HepG2 (cell line): ENCODE data around the gene PLD1. TPM values are rescaled to one million over a fixed set of nuclear protein-coding genes. Genes with fewer than 3 reads are reported as not detected.
A peak's percentile ranks its signal among the peaks of the same experiment; 100 is the strongest.

Experiments
- ATF4 ChIP-seq, 2 experiments: fragments of 450-650 bp in 1 of 2; sonication (generic) in 1 of 2; formaldehyde crosslinking; IDR thresholded peaks; 2 replicates each; pipeline versions ENCODE4 v1.5.0 to v1.8.0; 2020 to 2022; ENCODE audit warnings: mild to moderate bottlenecking in 1 of 2, missing genetic modification reagents in 1 of 2
- CBX2 ChIP-seq, 2 experiments: fragments of 200-600 bp in 1 of 2; sonication (generic); formaldehyde crosslinking in 1 of 2; IDR thresholded peaks; 2 replicates each; pipeline versions ENCODE4 v1.7.0 to v1.8.1; 2018 to 2022; ENCODE audit warnings: low read depth in 2 of 2, low read length in 1 of 2, mild to moderate bottlenecking in 1 of 2, missing genetic modification reagents in 1 of 2
- CEBPB ChIP-seq: IDR thresholded peaks from 2 replicates; pipeline ENCODE4 v1.6.1; 2011; ENCODE audit warnings: low read depth, low read length, improper control_type of control experiment, borderline replicate concordance
- CHD4 ChIP-seq: fragments of 200-600 bp; sonication (generic); IDR thresholded peaks from 2 replicates; pipeline ENCODE4 v1.7.0; 2017; ENCODE audit warnings: mild to moderate bottlenecking, low read length, borderline replicate concordance
- FIP1L1 ChIP-seq: fragments of 200-400 bp; formaldehyde crosslinking; IDR thresholded peaks from 2 replicates; pipeline ENCODE4 v1.6.1; 2018; ENCODE audit warnings: low read depth, mild to moderate bottlenecking, low read length, moderate library complexity, borderline replicate concordance; ENCODE audit not compliant: insufficient read depth
- GATA4 ChIP-seq: sonication (generic); IDR thresholded peaks from 2 replicates; pipeline ENCODE4 v1.6.1; 2016; ENCODE audit warnings: antibody characterized with exemption, low read depth, borderline replicate concordance
- GATAD1 ChIP-seq: IDR thresholded peaks from 2 replicates; pipeline ENCODE4 v1.6.1; 2016; ENCODE audit warnings: missing genetic modification reagents, missing compliant biosample characterization
- GATAD2A ChIP-seq: IDR thresholded peaks from 2 replicates; pipeline ENCODE4 v1.6.1; 2016
- KDM6A ChIP-seq: IDR thresholded peaks from 2 replicates; pipeline ENCODE4 v1.6.1; 2016; ENCODE audit warnings: low read depth
- MTA3 ChIP-seq: sonication (generic); formaldehyde crosslinking; IDR thresholded peaks from 2 replicates; pipeline ENCODE4 v1.4.0; 2020; ENCODE audit warnings: missing genetic modification reagents
- PLRG1 ChIP-seq: fragments of 450-650 bp; conservative IDR thresholded peaks from 2 replicates; pipeline ENCODE4 v1.6.1; 2016
- RARA ChIP-seq: IDR thresholded peaks from 2 replicates; pipeline ENCODE4 v1.6.1; 2016; ENCODE audit warnings: missing genetic modification reagents, missing compliant biosample characterization
- RFX3 ChIP-seq: IDR thresholded peaks from 2 replicates; pipeline ENCODE4 v1.6.1; 2016; ENCODE audit warnings: missing biosample characterization, missing genetic modification reagents
- SALL1 ChIP-seq: sonication (generic); formaldehyde crosslinking; IDR thresholded peaks from 2 replicates; pipeline ENCODE4 v1.8.0; 2022; ENCODE audit warnings: mild to moderate bottlenecking, missing genetic modification reagents
- SOX13 ChIP-seq, 3 experiments: fragments of 450-650 bp in 1 of 3; sonication (generic) in 1 of 3; formaldehyde crosslinking in 1 of 3; IDR thresholded peaks in 2 of 3; conservative IDR thresholded peaks in 1 of 3; 2 replicates each; pipeline versions ENCODE4 v1.5.0 to v1.6.1; 2016 to 2020; ENCODE audit warnings: antibody characterized with exemption in 1 of 3, mild to moderate bottlenecking in 1 of 3, missing compliant biosample characterization in 1 of 3, missing genetic modification reagents in 1 of 3, moderate library complexity in 1 of 3
- U2AF2 ChIP-seq: fragments of 200-400 bp; formaldehyde crosslinking; IDR thresholded peaks from 2 replicates; pipeline ENCODE4 v1.6.1; 2017; ENCODE audit warnings: low read depth, mild to moderate bottlenecking, low read length
- ZBTB38 ChIP-seq: sonication (generic); formaldehyde crosslinking; IDR thresholded peaks from 2 replicates; pipeline ENCODE4 v1.5.1; 2020; ENCODE audit warnings: mild to moderate bottlenecking, missing genetic modification reagents
- ZNF224 ChIP-seq: sonication (generic); formaldehyde crosslinking; IDR thresholded peaks from 2 replicates; pipeline ENCODE4 v1.5.0; 2020; ENCODE audit warnings: mild to moderate bottlenecking, missing genetic modification reagents
- ZNF331 ChIP-seq: sonication (generic); formaldehyde crosslinking; IDR thresholded peaks from 2 replicates; pipeline ENCODE4 v1.4.0; 2020; ENCODE audit warnings: missing genetic modification reagents
- ZNF614 ChIP-seq: IDR thresholded peaks from 2 replicates; pipeline ENCODE4 v1.6.1; 2018; ENCODE audit warnings: missing biosample characterization, missing genetic modification reagents, inconsistent platforms, borderline replicate concordance
- ZNF737 ChIP-seq: sonication (generic); formaldehyde crosslinking; IDR thresholded peaks from 2 replicates; pipeline ENCODE4 v1.5.0; 2020; ENCODE audit warnings: missing genetic modification reagents, mild to moderate bottlenecking, borderline replicate concordance
- ZNF878 ChIP-seq: sonication (generic); formaldehyde crosslinking; IDR thresholded peaks from 2 replicates; pipeline ENCODE4 v1.8.1; 2023; ENCODE audit warnings: mild to moderate bottlenecking, missing genetic modification reagents, moderate library complexity
- polyA plus RNA-seq, 8 experiments: library from polyadenylated mRNA; depleted of rRNA in 3 of 8; stranded (reverse) in 7 of 8; unstranded in 1 of 8; fragments of >200 nt; fragmentation: Illumina TruSeq in 4 of 8; extraction: Trizol in 4 of 8; gene quantifications; 2 replicates each; pipeline versions ENCODE4 v1.2.1 to v1.2.3, GENCODE V29; 2011 to 2016; ENCODE audit warnings: low read depth in 4 of 8, missing spikeins in 1 of 8, mixed read lengths in 1 of 8; ENCODE audit not compliant: insufficient read depth in 1 of 8
- total RNA-seq, 5 experiments: library from RNA; depleted of rRNA; stranded (reverse); fragments of >200 nt; fragmentation: Illumina TruSeq; extraction: Trizol; gene quantifications; 2 replicates each; pipeline ENCODE4 v1.2.3, GENCODE V29; 2016; ENCODE audit warnings: low read depth in 1 of 5
- TF ChIP-seq, protein P1 (sequence below): sonication (generic); formaldehyde crosslinking; IDR thresholded peaks from 2 replicates; pipeline ENCODE4 v1.4.0; 2020; ENCODE audit warnings: mild to moderate bottlenecking, missing genetic modification reagents
- TF ChIP-seq, protein P2 (sequence below): sonication (generic); formaldehyde crosslinking; conservative IDR thresholded peaks from 2 replicates; pipeline ENCODE4 v1.5.0; 2020; ENCODE audit warnings: missing genetic modification reagents
- TF ChIP-seq, protein P3 (sequence below): sonication (generic); formaldehyde crosslinking; IDR thresholded peaks from 2 replicates; pipeline ENCODE4 v1.5.1; 2020; ENCODE audit warnings: mild to moderate bottlenecking, missing genetic modification reagents, borderline replicate concordance

Gene PLD1
- total and polyA plus RNA-seq, 2 of the 13 experiments (the other 11 are each of a cell fraction or from before 2014, with no cell fraction given) = 27.1 to 59.4 TPM

- TF ChIP-seq, protein P1, sequence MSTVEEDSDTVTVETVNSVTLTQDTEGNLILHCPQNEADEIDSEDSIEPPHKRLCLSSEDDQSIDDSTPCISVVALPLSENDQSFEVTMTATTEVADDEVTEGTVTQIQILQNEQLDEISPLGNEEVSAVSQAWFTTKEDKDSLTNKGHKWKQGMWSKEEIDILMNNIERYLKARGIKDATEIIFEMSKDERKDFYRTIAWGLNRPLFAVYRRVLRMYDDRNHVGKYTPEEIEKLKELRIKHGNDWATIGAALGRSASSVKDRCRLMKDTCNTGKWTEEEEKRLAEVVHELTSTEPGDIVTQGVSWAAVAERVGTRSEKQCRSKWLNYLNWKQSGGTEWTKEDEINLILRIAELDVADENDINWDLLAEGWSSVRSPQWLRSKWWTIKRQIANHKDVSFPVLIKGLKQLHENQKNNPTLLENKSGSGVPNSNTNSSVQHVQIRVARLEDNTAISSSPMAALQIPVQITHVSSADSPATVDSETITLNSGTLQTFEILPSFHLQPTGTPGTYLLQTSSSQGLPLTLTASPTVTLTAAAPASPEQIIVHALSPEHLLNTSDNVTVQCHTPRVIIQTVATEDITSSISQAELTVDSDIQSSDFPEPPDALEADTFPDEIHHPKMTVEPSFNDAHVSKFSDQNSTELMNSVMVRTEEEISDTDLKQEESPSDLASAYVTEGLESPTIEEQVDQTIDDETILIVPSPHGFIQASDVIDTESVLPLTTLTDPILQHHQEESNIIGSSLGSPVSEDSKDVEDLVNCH (CRISPR knock-in tag) = no peak
- TF ChIP-seq RFX3 (CRISPR knock-in tag) (no peak), SOX13 (IDR thresholded peaks at IDR 0.05) (0 out of 2 replicates have a peak, but pooled peaks have one; percentile 39), SOX13 (CRISPR knock-in tag; conservative IDR thresholded peaks at IDR 0.05 in 1 of 2, IDR thresholded peaks at IDR 0.05 in 1 of 2) (peak in 1 of 2 experiments; percentile 89; a peak in 2 of 4 replicates), GATAD1 (peak; percentile 24; the same call in 1 of the 2 replicates), FIP1L1 (no peak), ZNF331 (CRISPR knock-in tag) (no peak), U2AF2 (no peak), CHD4 (no peak), ZNF614 (CRISPR knock-in tag) (no peak), GATAD2A (CRISPR knock-in tag) (peak; percentile 19; the same call in 1 of the 2 replicates), CEBPB (no peak), MTA3 (CRISPR knock-in tag) (no peak), KDM6A (no peak), ZNF224 (CRISPR knock-in tag) (no peak), ZBTB38 (CRISPR knock-in tag) (no peak), ZNF737 (CRISPR knock-in tag) (no peak), SALL1 (CRISPR knock-in tag) (peak; percentile 31; the same call in 1 of the 2 replicates), PLRG1 (no peak), RARA (0 out of 2 replicates have a peak, but pooled peaks have one; percentile 22), CBX2 (IDR thresholded peaks at IDR 0.05; ENCODE audit: low read depth, low read length) (no peak), CBX2 (CRISPR knock-in tag; IDR thresholded peaks at IDR 0.05; ENCODE audit: low read depth) (no peak), ZNF878 (CRISPR knock-in tag) (no peak), ATF4 (CRISPR knock-in tag; IDR thresholded peaks at IDR 0.05) (no peak), GATA4 (no peak)
- TF ChIP-seq, protein P2, sequence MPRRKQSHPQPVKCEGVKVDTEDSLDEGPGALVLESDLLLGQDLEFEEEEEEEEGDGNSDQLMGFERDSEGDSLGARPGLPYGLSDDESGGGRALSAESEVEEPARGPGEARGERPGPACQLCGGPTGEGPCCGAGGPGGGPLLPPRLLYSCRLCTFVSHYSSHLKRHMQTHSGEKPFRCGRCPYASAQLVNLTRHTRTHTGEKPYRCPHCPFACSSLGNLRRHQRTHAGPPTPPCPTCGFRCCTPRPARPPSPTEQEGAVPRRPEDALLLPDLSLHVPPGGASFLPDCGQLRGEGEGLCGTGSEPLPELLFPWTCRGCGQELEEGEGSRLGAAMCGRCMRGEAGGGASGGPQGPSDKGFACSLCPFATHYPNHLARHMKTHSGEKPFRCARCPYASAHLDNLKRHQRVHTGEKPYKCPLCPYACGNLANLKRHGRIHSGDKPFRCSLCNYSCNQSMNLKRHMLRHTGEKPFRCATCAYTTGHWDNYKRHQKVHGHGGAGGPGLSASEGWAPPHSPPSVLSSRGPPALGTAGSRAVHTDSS = no peak
- TF ChIP-seq, protein P3, sequence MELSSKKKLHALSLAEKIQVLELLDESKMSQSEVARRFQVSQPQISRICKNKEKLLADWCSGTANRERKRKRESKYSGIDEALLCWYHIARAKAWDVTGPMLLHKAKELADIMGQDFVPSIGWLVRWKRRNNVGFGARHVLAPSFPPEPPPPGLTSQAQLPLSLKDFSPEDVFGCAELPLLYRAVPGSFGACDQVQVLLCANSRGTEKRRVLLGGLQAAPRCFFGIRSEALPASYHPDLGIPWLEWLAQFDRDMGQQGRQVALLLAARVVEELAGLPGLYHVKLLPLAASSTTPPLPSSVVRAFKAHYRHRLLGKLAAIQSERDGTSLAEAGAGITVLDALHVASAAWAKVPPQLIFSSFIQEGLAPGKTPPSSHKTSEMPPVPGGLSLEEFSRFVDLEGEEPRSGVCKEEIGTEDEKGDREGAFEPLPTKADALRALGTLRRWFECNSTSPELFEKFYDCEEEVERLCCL (CRISPR knock-in tag) = no peak
Observed at GRCh38 chr3:171791692-171792076, 18.6 kb downstream of the PLD1 start (continued).
